Fibroblast of pulmonary artery (primary cell): ENCODE measurements around the gene UBXN2A.
"Not testable (repeated sequence)": the region's sequence is repeated elsewhere in the genome, so short reads cannot be mapped to it uniquely, and the experiment has no call there.

ENCODE experiments used
- DNase-seq: peaks from one replicate; pipeline ENCODE4 v3.0.0-alpha.2; 2010; ENCODE audit warnings: low read depth
- H3K4me3 ChIP-seq: replicated peaks from 2 replicates; pipeline ENCODE4 v1.5.1; 2011; ENCODE audit warnings: low read depth, mild to moderate bottlenecking, control low read depth, low read length, moderate library complexity
- TF ChIP-seq, protein P1 (sequence below): IDR thresholded peaks from 2 replicates; pipeline ENCODE4 v1.5.1; 2011; ENCODE audit warnings: mild to moderate bottlenecking, control low read depth, low read length, inconsistent platforms; ENCODE audit errors: missing control alignments

Gene UBXN2A

DNA sequence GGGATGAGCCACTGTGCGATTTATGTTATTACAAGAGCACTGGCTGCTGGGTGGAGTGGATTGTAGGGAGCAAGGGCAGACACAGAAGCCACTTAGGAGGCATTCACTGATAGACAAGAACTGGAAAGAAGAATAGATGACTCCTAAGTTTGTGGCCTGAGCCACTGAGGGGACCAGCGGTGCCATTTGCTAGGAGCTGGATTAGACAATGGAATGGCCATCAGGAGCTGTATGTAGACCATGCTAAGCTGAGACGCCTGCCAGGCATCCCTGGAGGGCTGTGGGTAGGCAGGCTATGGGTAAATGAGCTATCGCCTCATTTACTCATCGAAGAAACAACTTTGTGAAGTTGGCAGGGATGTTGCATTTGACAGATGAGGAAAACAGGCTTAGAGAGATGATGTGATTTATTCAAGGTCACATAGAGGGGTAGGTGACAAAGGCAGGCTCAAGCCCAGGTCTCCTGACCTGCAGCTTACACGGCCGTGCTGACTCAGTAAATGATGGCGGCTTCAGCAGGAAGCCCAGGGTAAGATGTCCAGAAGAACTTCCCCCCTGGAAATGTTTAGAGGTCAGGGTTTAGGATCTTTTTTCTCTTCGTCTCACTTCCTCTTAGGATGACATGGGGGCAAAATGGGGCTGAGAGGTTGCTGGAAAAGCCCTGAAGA, 72.4 kb downstream of the UBXN2A start:
- TF ChIP-seq, protein P1, sequence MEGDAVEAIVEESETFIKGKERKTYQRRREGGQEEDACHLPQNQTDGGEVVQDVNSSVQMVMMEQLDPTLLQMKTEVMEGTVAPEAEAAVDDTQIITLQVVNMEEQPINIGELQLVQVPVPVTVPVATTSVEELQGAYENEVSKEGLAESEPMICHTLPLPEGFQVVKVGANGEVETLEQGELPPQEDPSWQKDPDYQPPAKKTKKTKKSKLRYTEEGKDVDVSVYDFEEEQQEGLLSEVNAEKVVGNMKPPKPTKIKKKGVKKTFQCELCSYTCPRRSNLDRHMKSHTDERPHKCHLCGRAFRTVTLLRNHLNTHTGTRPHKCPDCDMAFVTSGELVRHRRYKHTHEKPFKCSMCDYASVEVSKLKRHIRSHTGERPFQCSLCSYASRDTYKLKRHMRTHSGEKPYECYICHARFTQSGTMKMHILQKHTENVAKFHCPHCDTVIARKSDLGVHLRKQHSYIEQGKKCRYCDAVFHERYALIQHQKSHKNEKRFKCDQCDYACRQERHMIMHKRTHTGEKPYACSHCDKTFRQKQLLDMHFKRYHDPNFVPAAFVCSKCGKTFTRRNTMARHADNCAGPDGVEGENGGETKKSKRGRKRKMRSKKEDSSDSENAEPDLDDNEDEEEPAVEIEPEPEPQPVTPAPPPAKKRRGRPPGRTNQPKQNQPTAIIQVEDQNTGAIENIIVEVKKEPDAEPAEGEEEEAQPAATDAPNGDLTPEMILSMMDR = no peak
- DNase-seq = no peak
- no peak overlapping the region for H3K4me3 ChIP-seq

DNA sequence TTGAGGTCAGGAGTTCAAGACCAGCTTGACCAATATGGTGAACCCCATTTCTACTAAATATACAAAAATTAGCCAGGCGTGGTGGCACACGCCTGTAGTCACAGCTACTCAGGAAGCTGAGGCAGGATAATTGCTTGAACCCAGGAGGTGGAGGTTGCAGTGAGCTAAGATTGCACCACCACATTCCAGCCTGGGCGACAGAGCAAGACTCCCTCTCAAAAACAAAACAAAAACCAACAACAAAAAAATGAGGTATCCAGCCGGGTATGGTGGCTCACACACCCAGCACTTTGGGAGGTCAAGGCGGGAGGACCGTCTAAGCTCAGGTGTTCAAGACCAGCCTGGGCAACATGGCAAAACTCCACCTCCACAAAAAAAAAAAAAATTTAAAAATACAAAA, 74.6 kb downstream of the UBXN2A start:
- peak; percentile 39 for DNase-seq
- H3K4me3 ChIP-seq = not testable (repeated sequence)

DNA sequence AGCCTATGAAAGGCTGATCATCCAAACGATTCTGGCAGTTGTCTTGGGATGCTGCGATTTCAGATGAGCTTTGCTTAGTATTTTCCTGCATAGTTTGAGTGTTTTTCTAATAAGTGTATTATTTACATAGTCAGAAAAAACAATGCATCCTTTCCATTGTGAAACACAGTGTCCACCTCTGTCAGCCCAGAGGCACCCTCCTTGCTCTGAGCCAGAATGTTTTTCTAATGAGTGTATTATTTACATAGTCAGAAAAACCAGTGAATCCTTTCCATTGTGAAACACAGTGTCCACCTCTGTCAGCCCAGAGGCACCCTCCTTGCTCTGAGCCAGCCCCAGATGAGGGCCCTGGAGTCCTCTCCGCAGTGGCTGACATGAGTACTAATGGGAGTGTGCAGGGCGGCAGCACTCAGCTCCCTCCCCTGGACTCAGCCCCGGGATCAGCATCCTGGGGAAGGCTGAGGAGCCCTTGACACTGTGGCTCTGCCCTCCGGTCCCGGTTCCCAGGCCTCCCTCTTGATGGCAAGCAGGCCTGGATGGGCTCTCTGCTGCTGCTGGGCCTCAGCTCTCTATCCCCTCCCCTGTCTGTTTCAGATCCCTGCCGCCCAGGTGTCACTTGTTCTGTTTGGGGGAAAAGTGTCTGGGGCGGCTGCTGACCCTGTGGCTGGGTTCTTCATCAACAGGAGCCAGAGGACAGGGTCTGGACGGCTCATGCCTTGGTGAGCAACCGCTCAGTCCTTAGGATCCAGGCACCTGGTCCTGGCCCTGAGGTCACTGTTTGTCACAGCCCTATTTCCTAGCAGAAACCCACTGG, 75.5 kb downstream of the UBXN2A start:
- peak; percentile 90 for DNase-seq
- TF ChIP-seq, protein P1 = no peak
- no peak overlapping the region for H3K4me3 ChIP-seq

DNA sequence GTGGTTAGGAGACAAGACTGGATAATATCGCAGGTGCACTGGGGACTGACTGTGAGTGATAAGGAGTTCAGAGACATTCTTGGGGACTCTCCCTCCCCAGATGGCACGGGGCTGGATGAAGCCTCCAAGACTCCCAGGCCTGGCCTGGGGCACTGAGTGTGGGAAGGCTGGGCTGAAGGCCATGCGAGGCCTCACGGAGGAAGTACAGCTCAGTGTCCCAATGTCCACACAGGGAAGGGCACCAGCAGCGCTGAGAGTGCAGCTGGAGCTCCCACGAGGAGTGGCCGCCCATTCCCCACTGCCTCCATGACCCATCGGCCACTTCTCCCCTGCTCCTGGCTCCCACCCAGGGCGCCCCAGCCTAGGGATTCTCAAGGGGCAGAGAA, 76.1 kb downstream of the UBXN2A start:
- TF ChIP-seq, protein P1 = no peak
- no peak overlapping the region for H3K4me3 ChIP-seq

DNA sequence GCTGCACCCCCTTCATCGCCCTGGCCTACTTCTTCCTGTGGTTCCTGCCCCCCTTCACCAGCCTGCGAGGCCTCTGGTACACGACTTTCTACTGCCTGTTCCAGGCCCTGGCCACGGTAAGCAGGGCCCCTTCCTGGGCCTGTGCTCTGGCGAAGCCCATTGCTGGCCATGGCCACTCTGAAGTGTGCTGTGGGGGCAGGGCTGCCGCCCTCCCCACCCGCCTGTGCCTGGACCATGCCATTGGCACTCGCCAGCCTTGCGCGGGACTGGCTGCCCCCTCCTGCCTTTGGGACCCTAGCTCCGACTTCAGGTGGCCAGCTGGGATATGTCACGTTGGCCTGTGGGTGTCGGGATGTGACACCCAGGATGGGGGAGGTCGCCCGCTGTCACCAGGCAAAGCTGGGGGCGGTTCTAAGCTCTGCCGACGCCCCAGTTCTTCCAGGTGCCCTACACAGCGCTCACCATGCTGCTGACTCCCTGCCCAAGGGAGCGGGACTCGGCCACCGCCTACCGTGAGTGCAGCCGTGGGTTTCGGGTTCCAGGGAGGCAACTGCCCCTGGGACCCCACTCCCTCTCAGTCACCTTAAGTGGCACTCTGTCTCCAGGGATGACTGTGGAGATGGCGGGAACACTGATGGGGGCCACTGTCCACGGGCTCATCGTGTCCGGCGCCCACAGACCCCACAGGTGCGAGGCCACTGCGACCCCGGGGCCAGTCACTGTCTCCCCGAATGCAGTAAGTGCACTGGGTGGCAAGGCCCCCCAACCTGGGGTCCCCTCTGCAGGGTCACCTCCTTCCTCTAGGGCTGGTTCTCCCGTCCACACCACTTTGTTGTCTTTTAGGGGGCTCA, 76.8 kb downstream of the UBXN2A start:
- DNase-seq = no peak
- no peak overlapping the region for H3K4me3 ChIP-seq
- TF ChIP-seq, protein P1 = no peak

More for the DNA sequence above, 76.1 kb downstream of the UBXN2A start:
- no peak for DNase-seq

DNA sequence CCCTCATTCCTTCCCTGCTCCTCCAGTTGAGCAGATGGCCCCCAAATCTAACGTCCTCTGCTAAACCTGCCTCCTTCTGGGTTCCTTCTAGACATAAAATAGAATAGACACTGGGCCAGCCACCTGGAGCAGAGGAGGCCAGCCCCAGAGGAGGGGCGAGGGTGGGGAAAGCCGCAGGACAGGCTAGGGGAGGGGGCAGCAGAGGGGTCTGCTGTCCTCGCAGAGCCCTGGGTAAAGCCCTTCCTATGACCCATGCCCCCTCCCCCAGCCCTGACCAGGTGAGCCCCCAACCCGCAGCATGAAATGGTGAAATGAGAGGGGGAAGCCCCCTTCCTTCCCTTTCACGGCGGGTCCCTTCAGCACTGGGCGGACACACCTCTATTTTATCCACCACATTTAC, 77.4 kb downstream of the UBXN2A start:
- H3K4me3 ChIP-seq = no peak overlapping the region
- TF ChIP-seq, protein P1 = no peak
- no peak for DNase-seq

DNA sequence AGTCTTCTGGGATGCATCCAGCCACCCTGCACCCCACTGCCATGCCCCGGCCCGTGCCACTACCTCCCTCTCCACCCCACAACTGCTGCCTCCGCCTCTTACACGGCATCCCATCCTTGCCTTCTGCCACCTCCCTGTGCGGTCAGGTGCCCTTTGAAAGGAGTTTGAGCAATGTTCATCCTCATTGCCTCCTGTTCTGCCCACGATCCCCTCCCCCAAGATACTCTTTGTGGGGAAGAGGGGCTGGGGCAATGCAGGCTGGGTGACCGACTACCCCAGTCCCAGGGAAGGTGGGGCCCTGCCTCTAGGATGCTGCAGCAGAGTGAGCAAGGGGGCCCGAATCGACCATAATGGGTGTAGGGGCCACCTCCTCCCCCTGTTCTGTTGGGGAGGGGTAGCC, 78.0 kb downstream of the UBXN2A start:
- TF ChIP-seq, protein P1 = no peak
- H3K4me3 ChIP-seq = no peak overlapping the region
- no peak for DNase-seq
